PC-3 (cell line): ENCODE results near the gene TBC1D2B.

ENCODE experiments used
- CTCF ChIP-seq: fragments of 300-600 bp; sonication (generic); conservative IDR thresholded peaks from 2 replicates; pipeline ENCODE4 v1.5.1; 2017; ENCODE audit warnings: antibody characterized with exemption, low read depth, mild to moderate bottlenecking, low read length
- EZH2phosphoT487 ChIP-seq: fragments of 300-600 bp; sonication (generic); IDR thresholded peaks from 2 replicates; pipeline ENCODE4 v1.6.1; 2018; ENCODE audit warnings: mild to moderate bottlenecking, antibody characterized with exemption, low read length, borderline replicate concordance

- no peak for TF ChIP-seq CTCF
- no peak for TF ChIP-seq EZH2phosphoT487
Measured at GRCh38 chr15:78051596-78051995, 25.9 kb downstream of the TBC1D2B start.
